Measurements from ENCODE around the gene TNPO2. TPM values are rescaled to one million over a fixed set of nuclear protein-coding genes. Genes with fewer than 3 reads are reported as not detected.

Gene TNPO2
- total RNA-seq, 1 donor from 2014 or later, result 76.3 TPM

DNA sequence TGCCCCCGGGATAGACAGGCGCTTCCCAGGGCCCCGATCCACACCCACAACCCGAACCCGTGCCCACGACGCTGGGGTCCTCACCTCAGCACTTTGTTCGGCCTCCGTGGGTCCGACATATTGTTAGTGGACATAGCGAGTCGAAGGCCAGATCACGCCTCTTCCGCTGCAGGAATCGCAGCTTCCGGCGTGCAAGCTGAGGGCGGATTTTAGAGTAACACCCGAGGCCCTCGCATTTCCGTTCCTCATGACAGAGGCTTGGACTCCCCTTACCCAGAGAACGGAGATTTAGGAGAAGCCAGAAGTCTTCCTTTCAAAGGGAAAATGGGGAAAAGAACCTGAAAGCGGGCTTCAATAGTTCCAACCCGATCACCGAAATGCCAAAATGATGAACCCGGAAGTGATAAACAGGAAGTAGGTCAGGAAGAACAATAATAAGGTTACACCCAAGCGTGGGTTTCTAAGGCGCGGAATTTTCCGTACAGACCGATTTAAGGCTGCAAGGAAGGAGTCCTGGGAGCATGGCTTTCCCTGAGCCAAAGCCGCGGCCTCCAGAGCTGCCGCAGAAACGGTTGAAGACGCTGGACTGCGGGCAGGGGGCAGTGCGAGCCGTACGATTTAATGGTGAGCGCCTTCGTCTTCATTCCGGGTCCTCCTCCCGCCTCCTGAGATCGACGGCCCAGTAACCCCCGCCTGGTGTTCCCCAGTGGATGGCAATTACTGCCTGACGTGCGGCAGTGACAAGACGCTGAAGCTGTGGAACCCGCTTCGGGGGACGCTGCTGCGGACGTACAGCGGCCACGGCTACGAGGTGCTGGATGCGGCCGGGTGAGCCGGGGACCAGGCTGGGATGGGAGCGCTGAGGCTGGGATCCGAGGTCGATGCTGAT lies 54.2 kb downstream of the TNPO2 start:
- peak overlapping the region; percentile 83 for H3K4me3 ChIP-seq (ENCODE audit: insufficient read depth, low read depth, low read length)
- TF ChIP-seq, protein P1, sequence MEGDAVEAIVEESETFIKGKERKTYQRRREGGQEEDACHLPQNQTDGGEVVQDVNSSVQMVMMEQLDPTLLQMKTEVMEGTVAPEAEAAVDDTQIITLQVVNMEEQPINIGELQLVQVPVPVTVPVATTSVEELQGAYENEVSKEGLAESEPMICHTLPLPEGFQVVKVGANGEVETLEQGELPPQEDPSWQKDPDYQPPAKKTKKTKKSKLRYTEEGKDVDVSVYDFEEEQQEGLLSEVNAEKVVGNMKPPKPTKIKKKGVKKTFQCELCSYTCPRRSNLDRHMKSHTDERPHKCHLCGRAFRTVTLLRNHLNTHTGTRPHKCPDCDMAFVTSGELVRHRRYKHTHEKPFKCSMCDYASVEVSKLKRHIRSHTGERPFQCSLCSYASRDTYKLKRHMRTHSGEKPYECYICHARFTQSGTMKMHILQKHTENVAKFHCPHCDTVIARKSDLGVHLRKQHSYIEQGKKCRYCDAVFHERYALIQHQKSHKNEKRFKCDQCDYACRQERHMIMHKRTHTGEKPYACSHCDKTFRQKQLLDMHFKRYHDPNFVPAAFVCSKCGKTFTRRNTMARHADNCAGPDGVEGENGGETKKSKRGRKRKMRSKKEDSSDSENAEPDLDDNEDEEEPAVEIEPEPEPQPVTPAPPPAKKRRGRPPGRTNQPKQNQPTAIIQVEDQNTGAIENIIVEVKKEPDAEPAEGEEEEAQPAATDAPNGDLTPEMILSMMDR (IDR thresholded peaks at IDR 0.05; ENCODE audit: insufficient read depth, low read depth, low read length), result no peak
- no peak for TF ChIP-seq EZH2 (IDR thresholded peaks at IDR 0.05; ENCODE audit: insufficient read depth, low read length)
- H3K4me1 Mint-ChIP-seq (ENCODE audit: low read depth, unreplicated experiment), result peaks cover 25% of the 10 kb centered on the region
- peaks cover 55% of the 10 kb centered on the region for H3K79me2 ChIP-seq (ENCODE audit: insufficient read depth, low read length)
- peak overlapping the region; percentile 100 for H3K27ac Mint-ChIP-seq (ENCODE audit: unreplicated experiment)
- H3K4me2 ChIP-seq (ENCODE audit: low read length), result peak overlapping the region; percentile 89
- H3K36me3 ChIP-seq (ENCODE audit: insufficient read depth, low read length), result peaks cover 9% of the 10 kb centered on the region
- peak overlapping the region; percentile 97 for H3K27ac ChIP-seq (ENCODE audit: low read depth, low read length)
- H3K4me3 Mint-ChIP-seq (ENCODE audit: unreplicated experiment), result peak overlapping the region; percentile 98
- FAIRE-seq (no peak), DNase-seq (ENCODE audit: low read depth) (peak; percentile 83)
- peaks cover 8% of the 10 kb centered on the region for H3K36me3 Mint-ChIP-seq (ENCODE audit: low read depth, unreplicated experiment)
- H3K27me3 Mint-ChIP-seq (ENCODE audit: low read depth, unreplicated experiment), result no peaks in the 10 kb centered on the region
- H3K9me3 ChIP-seq (ENCODE audit: insufficient read depth, low read depth, low read length), result no peaks in the 10 kb centered on the region
- H3K9ac ChIP-seq (ENCODE audit: low read length), result peak overlapping the region; percentile 88
- H3K27me3 ChIP-seq (ENCODE audit: insufficient read depth, low read length), result no peaks in the 10 kb centered on the region
- H4K20me1 ChIP-seq (ENCODE audit: insufficient read depth, low read length), result peaks cover 22% of the 10 kb centered on the region
- H3K9me3 Mint-ChIP-seq (ENCODE audit: unreplicated experiment), result no peaks in the 10 kb centered on the region
- peak overlapping the region; percentile 84 for H2AFZ ChIP-seq (ENCODE audit: low read depth, low read length)
- peaks cover 21% of the 10 kb centered on the region for H3K4me1 ChIP-seq (ENCODE audit: insufficient read depth, low read length)

DNA sequence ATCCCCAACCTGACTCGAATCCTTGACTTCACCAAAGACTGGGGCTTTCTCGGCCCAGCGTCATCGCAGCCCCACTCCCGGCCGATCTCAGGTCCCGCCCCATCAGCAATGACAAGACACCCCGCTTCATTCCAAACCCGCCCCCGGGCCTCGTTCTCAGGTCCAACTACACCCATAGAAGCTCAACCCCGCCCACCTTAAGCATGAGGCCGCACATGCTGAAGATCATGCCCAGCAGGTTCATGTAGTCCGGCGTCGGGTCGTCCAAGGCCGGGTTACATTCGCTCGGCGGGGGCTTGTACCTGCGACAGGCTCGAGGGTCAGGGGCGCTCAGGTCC lies 54.8 kb downstream of the TNPO2 start:
- Mint-ChIP-seq H3K27ac (ENCODE audit: unreplicated experiment) (peak overlapping the region; percentile 100), H3K27me3 (ENCODE audit: low read depth, unreplicated experiment) (no peaks in the 10 kb centered on the region), H3K9me3 (ENCODE audit: unreplicated experiment) (no peaks in the 10 kb centered on the region), H3K4me3 (ENCODE audit: unreplicated experiment) (peak overlapping the region; percentile 98), H3K36me3 (ENCODE audit: low read depth, unreplicated experiment) (peaks cover 6% of the 10 kb centered on the region), H3K4me1 (ENCODE audit: low read depth, unreplicated experiment) (peaks cover 25% of the 10 kb centered on the region)
- Histone ChIP-seq H4K20me1 (ENCODE audit: insufficient read depth, low read length) (peaks cover 19% of the 10 kb centered on the region), H3K4me1 (ENCODE audit: insufficient read depth, low read length) (peaks cover 21% of the 10 kb centered on the region), H3K36me3 (ENCODE audit: insufficient read depth, low read length) (peaks cover 3% of the 10 kb centered on the region), H3K9me3 (ENCODE audit: insufficient read depth, low read depth, low read length) (no peaks in the 10 kb centered on the region), H3K27ac (ENCODE audit: low read depth, low read length) (peak overlapping the region; percentile 97), H2AFZ (ENCODE audit: low read depth, low read length) (peak overlapping the region; percentile 84), H3K9ac (ENCODE audit: low read length) (peak overlapping the region; percentile 88), H3K79me2 (ENCODE audit: insufficient read depth, low read length) (peaks cover 55% of the 10 kb centered on the region), H3K27me3 (ENCODE audit: insufficient read depth, low read length) (no peaks in the 10 kb centered on the region), H3K4me2 (ENCODE audit: low read length) (peak overlapping the region; percentile 89), H3K4me3 (ENCODE audit: insufficient read depth, low read depth, low read length) (peak overlapping the region; percentile 83)
- FAIRE-seq (no peak), DNase-seq (ENCODE audit: low read depth) (peak; percentile 54)
- no peak for TF ChIP-seq EZH2 (IDR thresholded peaks at IDR 0.05; ENCODE audit: insufficient read depth, low read length)
- TF ChIP-seq, protein P1 (IDR thresholded peaks at IDR 0.05; ENCODE audit: insufficient read depth, low read depth, low read length), result no peak

DNA sequence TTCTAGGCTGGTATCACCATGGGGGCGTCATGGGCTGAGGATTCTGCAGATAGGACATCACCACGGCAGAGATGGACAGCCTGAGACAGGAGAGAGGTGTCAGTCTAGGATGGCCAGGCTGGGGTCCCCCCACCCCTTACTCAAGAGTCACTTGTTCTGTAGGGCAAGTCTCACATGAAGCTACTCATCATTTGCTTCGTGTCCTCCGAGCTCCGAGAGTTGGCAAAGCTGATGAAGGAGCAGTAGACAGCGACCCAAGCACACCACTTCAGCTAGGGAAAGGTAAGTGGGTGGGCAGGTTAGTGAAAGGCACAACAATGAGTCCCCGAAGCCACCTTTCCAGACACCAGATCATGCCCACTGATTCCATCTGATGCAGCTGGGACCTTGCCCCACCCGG lies 55.4 kb downstream of the TNPO2 start:
- peak overlapping the region; percentile 100 for H3K27ac Mint-ChIP-seq (ENCODE audit: unreplicated experiment)
- H3K9me3 Mint-ChIP-seq (ENCODE audit: unreplicated experiment), result no peaks in the 10 kb centered on the region
- DNase-seq (ENCODE audit: low read depth) (no peak), FAIRE-seq (no peak)
- Histone ChIP-seq H3K4me3 (ENCODE audit: insufficient read depth, low read depth, low read length) (peak overlapping the region; percentile 83), H3K9ac (ENCODE audit: low read length) (peak overlapping the region; percentile 88), H3K4me2 (ENCODE audit: low read length) (peak overlapping the region; percentile 89), H2AFZ (ENCODE audit: low read depth, low read length) (no peak overlapping the region), H3K9me3 (ENCODE audit: insufficient read depth, low read depth, low read length) (no peaks in the 10 kb centered on the region), H3K4me1 (ENCODE audit: insufficient read depth, low read length) (peaks cover 21% of the 10 kb centered on the region), H3K36me3 (ENCODE audit: insufficient read depth, low read length) (peaks cover 3% of the 10 kb centered on the region), H3K27ac (ENCODE audit: low read depth, low read length) (peak overlapping the region; percentile 97), H4K20me1 (ENCODE audit: insufficient read depth, low read length) (peaks cover 19% of the 10 kb centered on the region), H3K79me2 (ENCODE audit: insufficient read depth, low read length) (peaks cover 55% of the 10 kb centered on the region), H3K27me3 (ENCODE audit: insufficient read depth, low read length) (no peaks in the 10 kb centered on the region)
- peak overlapping the region; percentile 98 for H3K4me3 Mint-ChIP-seq (ENCODE audit: unreplicated experiment)
- peaks cover 6% of the 10 kb centered on the region for H3K36me3 Mint-ChIP-seq (ENCODE audit: low read depth, unreplicated experiment)
- no peaks in the 10 kb centered on the region for H3K27me3 Mint-ChIP-seq (ENCODE audit: low read depth, unreplicated experiment)
- H3K4me1 Mint-ChIP-seq (ENCODE audit: low read depth, unreplicated experiment), result peaks cover 25% of the 10 kb centered on the region
- no peak for TF ChIP-seq EZH2 (IDR thresholded peaks at IDR 0.05; ENCODE audit: insufficient read depth, low read length)
- TF ChIP-seq, protein P1 (IDR thresholded peaks at IDR 0.05; ENCODE audit: insufficient read depth, low read depth, low read length), result no peak

Measured in astrocyte (in vitro differentiated cells and primary cell).